Loucy (cell line): ENCODE results near the gene MYMK.

Source experiments
- H2AFZ ChIP-seq: fragments of 200-600 bp; sonication (generic); 2 replicates; pipeline ENCODE4 v1.6.0; 2016; ENCODE audit warnings: antibody characterized with exemption, mild to moderate bottlenecking, low read length, moderate library complexity
- H3F3A ChIP-seq: fragments of 200-600 bp; 2 replicates; pipeline ENCODE4 v1.6.0; 2016; ENCODE audit warnings: antibody characterized with exemption, low read depth, mild to moderate bottlenecking
- H3K27me3 ChIP-seq: fragments of 200-600 bp; sonication (generic); 2 replicates; pipeline ENCODE4 v1.6.1; 2014; ENCODE audit warnings: low read length, mild to moderate bottlenecking; ENCODE audit not compliant: insufficient read depth, poor library complexity, severe bottlenecking
- H3K36me3 ChIP-seq: fragments of 200-600 bp; sonication (generic); 2 replicates; pipeline ENCODE4 v1.6.1; 2016; ENCODE audit warnings: low read length; ENCODE audit not compliant: insufficient read depth
- H3K4me1 ChIP-seq: fragments of 200-600 bp; sonication (generic); 2 replicates; pipeline ENCODE4 v1.5.1; 2014; ENCODE audit warnings: low read length, mild to moderate bottlenecking; ENCODE audit not compliant: insufficient read depth, poor library complexity, severe bottlenecking
- H3K4me2 ChIP-seq: fragments of 200-600 bp; sonication (generic); 2 replicates; pipeline ENCODE4 v1.6.0; 2014; ENCODE audit warnings: antibody characterized with exemption, low read length, low read depth, mild to moderate bottlenecking; ENCODE audit not compliant: poor library complexity, severe bottlenecking
- H3K4me3 ChIP-seq: fragments of 200-600 bp; sonication (generic); 2 replicates; pipeline ENCODE4 v1.5.1; 2014; ENCODE audit warnings: low read length, mild to moderate bottlenecking, mixed read lengths; ENCODE audit not compliant: poor library complexity, severe bottlenecking
- H3K79me2 ChIP-seq: fragments of 200-600 bp; sonication (generic); 2 replicates; pipeline ENCODE4 v1.6.1; 2014; ENCODE audit warnings: low read length; ENCODE audit not compliant: insufficient read depth
- H3K9ac ChIP-seq: fragments of 200-600 bp; sonication (generic); 2 replicates; pipeline ENCODE4 v1.6.0; 2014; ENCODE audit warnings: mild to moderate bottlenecking, low read depth, low read length, moderate library complexity; ENCODE audit not compliant: poor library complexity, severe bottlenecking
- H3K9me2 ChIP-seq: fragments of 200-600 bp; sonication (generic); replicated peaks from 2 replicates; pipeline ENCODE4 v1.6.1; 2016; ENCODE audit warnings: low read depth, low read length, mixed read lengths
- H3K9me3 ChIP-seq: fragments of 200-600 bp; sonication (generic); 2 replicates; pipeline ENCODE4 v1.6.1; 2014; ENCODE audit warnings: mild to moderate bottlenecking, antibody characterized with exemption, low read length, low read depth; ENCODE audit not compliant: insufficient read depth
- H4K20me1 ChIP-seq: fragments of 200-600 bp; sonication (generic); 2 replicates; pipeline ENCODE4 v1.6.0; 2014; ENCODE audit warnings: antibody characterized with exemption, low read length, mild to moderate bottlenecking; ENCODE audit not compliant: insufficient read depth, poor library complexity, severe bottlenecking
- EZH2phosphoT487 ChIP-seq: fragments of 200-600 bp; IDR thresholded peaks from 2 replicates; pipeline ENCODE4 v1.6.1; 2018; ENCODE audit warnings: antibody characterized with exemption, mild to moderate bottlenecking, moderate library complexity, borderline replicate concordance
- TF ChIP-seq, protein P1 (sequence below): fragments of 200-600 bp; sonication (generic); conservative IDR thresholded peaks from 2 replicates; pipeline ENCODE4 v1.5.1; 2014; ENCODE audit warnings: mild to moderate bottlenecking, antibody characterized with exemption, low read length

MYMK gene

DNA sequence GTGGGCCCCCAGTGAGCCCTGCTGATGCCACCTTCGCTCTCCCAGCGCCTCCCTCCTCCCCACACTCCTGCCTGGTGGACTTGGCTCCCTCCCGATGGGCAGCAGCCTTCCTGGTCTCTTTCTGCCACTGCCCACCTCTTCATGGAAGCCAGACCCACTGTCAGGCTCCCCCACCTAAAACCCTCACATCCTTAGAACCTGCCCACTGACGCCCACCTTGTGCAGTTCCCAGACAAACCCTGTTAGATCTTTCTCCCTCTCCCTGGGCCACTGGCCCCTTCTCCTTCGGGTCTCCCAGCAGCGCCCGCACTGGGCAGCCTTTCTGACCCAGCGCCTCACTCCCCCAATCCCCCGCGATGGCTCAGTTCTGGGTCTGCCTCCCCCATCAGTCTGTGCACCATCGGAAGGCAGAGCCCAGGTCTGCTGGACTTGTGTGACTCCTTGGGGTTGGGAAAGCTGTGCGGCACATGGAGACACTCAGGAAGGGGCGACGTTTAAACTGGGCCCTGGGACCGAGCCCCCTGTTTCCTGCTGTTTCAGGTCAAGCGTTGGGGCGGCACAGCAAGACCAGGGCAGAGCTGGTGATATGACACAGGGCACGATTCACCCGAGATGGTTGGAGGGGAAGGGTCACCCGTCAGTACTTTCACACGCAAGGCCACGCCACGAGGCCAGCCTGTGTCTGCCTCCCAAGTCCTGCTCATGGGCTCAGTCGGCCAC, 17.4 kb downstream of the MYMK start:
- Histone ChIP-seq H3K9ac (no peak overlapping the region), H3K36me3 (no peaks in the 10 kb centered on the region), H3K4me1 (peaks cover 28% of the 10 kb centered on the region), H3F3A (0 out of 2 replicates have a peak, but pooled peaks cover 5% of the 10 kb centered on the region), H3K9me2 (no peaks in the 10 kb centered on the region), H4K20me1 (no peaks in the 10 kb centered on the region), H3K79me2 (no peaks in the 10 kb centered on the region), H2AFZ (no peak overlapping the region), H3K4me2 (no peak overlapping the region), H3K9me3 (peaks cover 5% of the 10 kb centered on the region; the same call in 1 of the 2 replicates), H3K27me3 (no peaks in the 10 kb centered on the region), H3K4me3 (no peak overlapping the region)
- TF ChIP-seq, protein P1, sequence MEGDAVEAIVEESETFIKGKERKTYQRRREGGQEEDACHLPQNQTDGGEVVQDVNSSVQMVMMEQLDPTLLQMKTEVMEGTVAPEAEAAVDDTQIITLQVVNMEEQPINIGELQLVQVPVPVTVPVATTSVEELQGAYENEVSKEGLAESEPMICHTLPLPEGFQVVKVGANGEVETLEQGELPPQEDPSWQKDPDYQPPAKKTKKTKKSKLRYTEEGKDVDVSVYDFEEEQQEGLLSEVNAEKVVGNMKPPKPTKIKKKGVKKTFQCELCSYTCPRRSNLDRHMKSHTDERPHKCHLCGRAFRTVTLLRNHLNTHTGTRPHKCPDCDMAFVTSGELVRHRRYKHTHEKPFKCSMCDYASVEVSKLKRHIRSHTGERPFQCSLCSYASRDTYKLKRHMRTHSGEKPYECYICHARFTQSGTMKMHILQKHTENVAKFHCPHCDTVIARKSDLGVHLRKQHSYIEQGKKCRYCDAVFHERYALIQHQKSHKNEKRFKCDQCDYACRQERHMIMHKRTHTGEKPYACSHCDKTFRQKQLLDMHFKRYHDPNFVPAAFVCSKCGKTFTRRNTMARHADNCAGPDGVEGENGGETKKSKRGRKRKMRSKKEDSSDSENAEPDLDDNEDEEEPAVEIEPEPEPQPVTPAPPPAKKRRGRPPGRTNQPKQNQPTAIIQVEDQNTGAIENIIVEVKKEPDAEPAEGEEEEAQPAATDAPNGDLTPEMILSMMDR: no peak
- TF ChIP-seq EZH2phosphoT487: no peak

DNA sequence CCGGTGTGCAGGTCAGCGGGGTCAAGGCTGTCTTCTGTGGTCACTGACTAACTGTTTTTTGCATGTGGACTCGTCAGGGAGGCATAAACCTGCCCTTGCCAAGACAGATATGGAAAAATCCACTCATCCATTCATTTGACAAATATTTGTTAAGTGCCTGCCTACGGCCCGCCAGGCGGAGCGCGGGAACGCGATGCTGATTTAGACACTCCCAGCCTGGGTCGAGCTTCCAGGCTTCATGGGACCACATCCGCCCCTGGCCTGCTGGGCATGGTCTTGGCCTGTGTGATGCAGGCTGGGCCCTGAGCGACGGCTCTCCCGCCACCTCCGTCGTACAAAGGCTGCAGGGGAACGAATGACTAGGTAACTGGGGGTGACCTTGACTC, 18.1 kb downstream of the MYMK start:
- peaks cover 28% of the 10 kb centered on the region for H3K4me1 ChIP-seq
- no peak overlapping the region for H2AFZ ChIP-seq
- no peaks in the 10 kb centered on the region for H4K20me1 ChIP-seq
- TF ChIP-seq, protein P1: no peak
- TF ChIP-seq EZH2phosphoT487: no peak
- H3K9me2 ChIP-seq: no peaks in the 10 kb centered on the region
- no peak overlapping the region for H3K4me3 ChIP-seq
- no peaks in the 10 kb centered on the region for H3K79me2 ChIP-seq
- no peaks in the 10 kb centered on the region for H3K36me3 ChIP-seq
- H3K27me3 ChIP-seq: no peaks in the 10 kb centered on the region
- H3K4me2 ChIP-seq: no peak overlapping the region
- H3K9ac ChIP-seq: no peak overlapping the region
- H3K9me3 ChIP-seq: peaks cover 12% of the 10 kb centered on the region; the same call in 1 of the 2 replicates
- H3F3A ChIP-seq: 0 out of 2 replicates have a peak, but pooled peaks cover 5% of the 10 kb centered on the region

DNA sequence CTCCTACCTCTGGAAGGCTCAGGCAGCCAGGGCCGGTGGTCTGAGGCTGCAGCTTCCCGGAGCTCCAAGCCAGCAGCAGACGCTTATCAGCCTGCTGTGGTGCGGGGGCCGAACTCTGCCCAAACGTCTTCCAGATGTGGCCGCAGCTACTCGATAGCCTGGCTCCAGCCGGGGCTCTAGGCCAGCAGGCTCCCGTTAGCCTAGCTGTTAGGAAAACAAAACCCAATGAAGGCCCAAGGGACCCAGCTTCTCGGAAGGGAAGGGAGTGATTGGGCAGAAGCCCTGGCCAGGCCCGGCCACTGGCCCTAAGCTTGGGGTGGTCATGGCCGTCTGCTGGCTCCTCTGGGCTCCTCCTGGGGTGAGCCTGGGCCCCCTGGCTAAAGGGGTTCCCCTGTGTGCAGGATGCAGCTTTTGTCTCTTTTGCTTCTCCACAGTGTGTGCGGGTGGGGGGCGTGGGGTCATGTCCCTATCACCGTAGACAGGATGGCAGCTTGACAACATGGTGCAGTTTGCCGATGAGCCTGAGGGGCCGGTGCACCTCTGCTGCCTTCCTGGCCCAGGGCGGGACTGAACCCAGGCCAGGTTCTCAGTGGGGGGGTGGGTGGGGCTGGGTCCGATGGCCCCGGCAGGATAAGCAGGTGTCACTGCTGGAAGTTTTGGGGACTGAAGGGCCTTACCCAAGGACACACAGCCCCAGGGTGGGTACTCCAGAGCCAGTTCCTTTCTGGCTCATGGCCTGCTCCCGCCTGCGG, 18.7 kb downstream of the MYMK start:
- Histone ChIP-seq H3K27me3 (no peaks in the 10 kb centered on the region), H3K9me2 (no peaks in the 10 kb centered on the region), H3K36me3 (no peaks in the 10 kb centered on the region), H4K20me1 (no peaks in the 10 kb centered on the region), H3K9ac (no peak overlapping the region), H3K4me2 (no peak overlapping the region), H3K4me3 (no peak overlapping the region), H3K79me2 (no peaks in the 10 kb centered on the region), H3K9me3 (peaks cover 13% of the 10 kb centered on the region; the same call in 1 of the 2 replicates), H3F3A (0 out of 2 replicates have a peak, but pooled peaks cover 5% of the 10 kb centered on the region), H3K4me1 (peaks cover 28% of the 10 kb centered on the region), H2AFZ (no peak overlapping the region)
- TF ChIP-seq, protein P1: no peak
- no peak for TF ChIP-seq EZH2phosphoT487
